Measurements from ENCODE around the gene SREK1.

GRCh38 chr5:66224773-66225553 lies 80.9 kb downstream of the SREK1 start:
- TF ChIP-seq CTCF (IDR thresholded peaks at IDR 0.05; ENCODE audit: borderline replicate concordance, extremely low read depth, low read length, poor library complexity, severe bottlenecking), result no peak
- no peak for TF ChIP-seq EZH2 (IDR thresholded peaks at IDR 0.05; ENCODE audit: borderline replicate concordance, low read depth, low read length, severe bottlenecking)

Data from DND-41 (cell line).